HL-60 (cell line): ENCODE measurements around the gene ZBTB49.

Experiments
- CTCF ChIP-seq: IDR thresholded peaks from one replicate; pipeline ENCODE4 v1.5.1; 2011; ENCODE audit warnings: low read length, control low read depth, inconsistent platforms; ENCODE audit not compliant: insufficient read depth
- GABPA ChIP-seq: IDR thresholded peaks from 2 replicates; pipeline ENCODE4 v1.6.1; 2012; ENCODE audit warnings: low read depth
- POLR2AphosphoS5 ChIP-seq: IDR thresholded peaks from 2 replicates; pipeline ENCODE4 v1.6.1; 2012; ENCODE audit warnings: low read depth
- REST ChIP-seq: IDR thresholded peaks from 2 replicates; pipeline ENCODE4 v1.6.1; 2012; ENCODE audit warnings: low read depth; ENCODE audit not compliant: insufficient replicate concordance

GRCh38 chr4:4247696-4248028 is 42.4 kb upstream of the ZBTB49 start:
- TF ChIP-seq CTCF (no peak), REST (no peak), GABPA (no peak), POLR2AphosphoS5 (no peak)
